Measurements from ENCODE around the gene SLC7A14.

The SLC7A14 gene

GRCh38 chr3:170426240-170426797, 159.6 kb downstream of the SLC7A14 start:
- DNase-seq (ENCODE audit: low spot score) = no peak

- DNase-seq (ENCODE audit: low spot score) = no peak
Observed at GRCh38 chr3:170425491-170426239, 160.2 kb downstream of the SLC7A14 start.

GRCh38 chr3:170424879-170425278, 161.0 kb downstream of the SLC7A14 start:
- no peak for DNase-seq (ENCODE audit: low spot score)

GRCh38 chr3:170423001-170423615, 162.8 kb downstream of the SLC7A14 start:
- DNase-seq (ENCODE audit: low spot score) = no peak

- DNase-seq (ENCODE audit: low spot score) = no peak
Observed at GRCh38 chr3:170421758-170422157, 164.1 kb downstream of the SLC7A14 start.

DNA sequence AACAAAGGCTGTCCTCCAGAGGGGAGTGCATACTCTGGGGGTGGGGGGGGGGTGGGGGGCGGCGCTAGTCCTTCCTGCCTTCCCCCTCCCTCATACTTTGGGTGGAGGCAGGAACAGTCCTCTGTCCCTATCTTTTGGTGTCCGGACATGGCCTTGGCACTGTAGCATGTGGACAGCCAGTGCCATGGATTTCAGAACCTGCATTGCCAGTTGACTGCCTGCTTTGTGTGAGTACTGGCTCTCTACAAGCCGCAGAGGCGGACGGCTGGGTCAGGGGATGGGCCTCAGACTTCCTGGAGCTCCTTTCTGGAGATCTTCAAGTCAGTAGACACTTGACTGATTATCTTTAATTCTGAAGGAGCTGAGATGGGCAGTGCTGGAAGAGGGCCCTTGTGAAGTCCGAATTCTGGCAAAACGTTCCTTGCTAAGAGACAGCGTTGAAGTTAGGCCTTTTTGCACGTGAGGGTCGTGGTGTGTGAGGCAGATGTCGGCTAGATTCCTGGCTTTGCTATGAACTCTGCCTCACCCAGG, 164.7 kb downstream of the SLC7A14 start:
- no peak for DNase-seq (ENCODE audit: low spot score)

DNA sequence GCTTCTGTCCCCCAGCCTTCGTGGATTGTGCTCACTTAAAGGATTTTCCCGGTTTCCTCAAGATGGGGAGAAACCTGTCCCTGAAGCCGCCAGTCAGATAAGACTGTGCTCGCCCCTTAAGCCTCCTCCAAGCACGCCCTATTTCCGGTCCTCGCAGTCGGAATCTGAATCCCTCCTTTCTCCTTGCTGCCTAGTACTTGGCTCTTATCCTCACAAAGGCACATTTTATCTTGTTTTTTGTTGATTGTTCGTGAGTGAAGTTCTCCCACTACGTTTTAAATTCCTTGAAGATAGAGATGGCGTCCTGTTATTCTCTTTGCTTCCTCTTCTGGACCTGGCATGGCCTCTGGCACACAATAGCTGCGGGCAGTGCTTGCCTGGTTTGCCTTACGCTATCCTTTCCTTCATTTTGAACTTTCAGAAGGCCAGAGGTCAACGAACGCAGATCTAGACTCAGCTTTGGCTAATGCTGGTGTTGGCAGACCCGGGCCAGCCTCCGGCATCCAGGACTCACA, 165.5 kb downstream of the SLC7A14 start:
- DNase-seq (ENCODE audit: low spot score) = no peak

DNA sequence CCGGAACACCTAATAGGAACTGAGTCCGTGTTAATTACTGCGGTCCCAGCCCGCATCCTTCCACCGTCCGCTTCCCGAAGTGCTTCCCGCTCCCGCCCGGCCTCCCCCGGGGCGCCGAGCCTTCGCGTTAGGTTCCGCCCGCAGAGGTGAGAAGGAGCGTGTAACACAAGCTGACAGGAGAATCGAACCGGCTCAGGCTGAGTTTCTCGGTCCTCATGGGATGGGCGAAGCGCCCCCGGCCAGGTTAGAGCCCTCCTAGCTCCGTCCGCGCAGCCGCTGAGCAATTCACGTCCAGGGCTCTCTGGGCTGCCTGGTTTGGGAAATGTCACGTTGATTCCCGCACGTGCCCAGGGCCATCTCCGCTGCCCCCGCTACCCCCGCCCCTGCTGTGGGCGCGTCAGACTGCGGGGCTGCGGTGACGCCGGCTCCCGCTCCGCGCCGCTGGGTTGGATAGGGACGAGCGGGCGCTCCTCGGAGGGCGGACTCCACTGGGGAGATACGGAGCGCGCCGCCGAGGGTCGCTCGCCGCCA, 166.3 kb downstream of the SLC7A14 start:
- DNase-seq (ENCODE audit: low spot score) = no peak

DNA sequence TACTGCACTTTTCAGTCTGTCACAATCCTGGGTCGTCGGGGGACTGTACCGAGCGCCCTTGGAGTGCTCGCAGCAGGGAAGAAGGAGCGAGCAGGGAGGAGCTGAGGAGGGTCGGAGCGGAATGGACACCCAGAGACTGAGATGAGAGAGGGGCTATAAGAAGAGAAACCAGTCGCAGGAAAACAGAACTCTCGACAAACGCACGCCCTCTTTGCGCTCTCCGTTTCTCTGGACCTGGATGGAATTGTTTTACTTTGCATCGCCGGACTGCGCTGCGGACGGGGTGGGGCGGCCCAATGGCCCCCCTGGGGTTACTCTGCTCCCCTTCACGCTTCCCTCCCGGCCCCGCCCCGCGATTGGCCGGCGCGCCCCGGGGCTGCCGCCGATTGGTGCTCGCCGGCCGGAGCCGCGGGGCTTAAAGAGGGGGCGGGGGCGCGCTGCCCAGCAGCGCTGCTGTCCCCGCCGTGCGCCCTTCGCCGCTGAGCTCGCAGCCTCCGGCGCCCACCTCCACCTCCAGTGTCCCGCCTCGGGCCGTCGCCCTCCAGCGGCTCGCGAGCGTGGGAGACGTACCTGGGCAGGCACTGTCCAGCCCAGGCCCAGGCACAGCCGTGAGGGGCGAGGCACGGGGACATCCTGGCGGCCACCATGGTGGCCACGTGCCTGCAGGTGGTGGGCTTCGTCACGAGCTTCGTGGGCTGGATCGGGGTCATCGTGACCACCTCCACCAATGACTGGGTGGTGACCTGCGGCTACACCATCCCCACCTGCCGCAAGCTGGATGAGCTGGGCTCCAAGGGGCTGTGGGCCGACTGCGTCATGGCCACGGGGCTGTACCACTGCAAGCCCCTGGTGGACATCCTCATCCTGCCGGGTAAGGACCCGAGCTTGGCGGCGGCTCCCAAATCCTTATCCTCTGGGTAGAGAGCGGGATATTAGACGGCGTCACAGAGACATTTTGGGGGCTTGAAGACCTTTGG, 167.2 kb downstream of the SLC7A14 start, which contains the start of gene CLDN11:
TSS of gene CLDN11 (plus strand) at position 447 of the 977 bp plus-strand sequence. CDS start at position 646, 199 bp downstream.
- DNase-seq (ENCODE audit: low spot score) = no peak

DNA sequence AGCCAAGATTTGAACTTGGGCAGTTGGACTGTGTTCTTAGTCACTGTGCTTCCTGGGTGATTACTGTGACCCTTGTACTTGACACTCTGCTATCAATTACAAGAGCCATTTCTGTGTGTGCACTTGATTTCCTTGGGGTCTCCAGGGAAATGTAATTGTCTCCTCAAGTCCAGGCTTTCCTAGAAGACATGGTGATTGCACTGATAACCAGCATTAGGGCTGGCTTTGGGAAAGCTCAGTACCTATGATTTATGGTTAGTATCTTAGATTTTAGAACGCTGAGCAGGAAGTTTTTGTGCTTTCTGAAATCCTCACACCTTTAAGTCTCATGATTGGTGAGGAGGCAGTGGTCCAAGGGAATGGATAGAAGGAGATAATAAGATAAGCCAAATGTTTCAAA, 168.8 kb downstream of the SLC7A14 start:
- DNase-seq (ENCODE audit: low spot score) = no peak

DNA sequence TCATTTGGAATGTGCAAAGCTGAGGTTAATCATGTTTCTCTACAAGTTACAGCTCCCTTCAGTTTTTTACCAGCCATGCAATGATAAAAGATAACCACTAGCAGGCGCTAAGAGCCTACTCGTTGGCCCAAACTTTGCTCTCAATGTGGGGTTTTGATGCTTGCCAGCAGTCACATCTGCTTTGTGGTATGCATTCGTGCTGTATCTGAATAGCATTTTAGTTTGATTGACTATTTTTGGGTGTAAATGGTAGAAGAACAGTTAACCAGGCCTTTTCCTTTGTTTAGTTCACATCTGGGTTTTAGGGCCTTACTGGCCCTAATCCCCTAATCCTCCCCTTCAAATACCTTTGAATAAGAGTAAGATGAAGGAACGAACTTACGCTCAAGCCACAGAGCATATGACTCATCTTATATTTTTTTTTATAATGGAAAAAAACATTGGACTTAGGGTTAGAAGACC, 171.6 kb downstream of the SLC7A14 start:
- DNase-seq (ENCODE audit: low spot score) = peak; percentile 51

- no peak for DNase-seq (ENCODE audit: low spot score)
Observed at GRCh38 chr3:170413291-170413690, 172.6 kb downstream of the SLC7A14 start.

DNA sequence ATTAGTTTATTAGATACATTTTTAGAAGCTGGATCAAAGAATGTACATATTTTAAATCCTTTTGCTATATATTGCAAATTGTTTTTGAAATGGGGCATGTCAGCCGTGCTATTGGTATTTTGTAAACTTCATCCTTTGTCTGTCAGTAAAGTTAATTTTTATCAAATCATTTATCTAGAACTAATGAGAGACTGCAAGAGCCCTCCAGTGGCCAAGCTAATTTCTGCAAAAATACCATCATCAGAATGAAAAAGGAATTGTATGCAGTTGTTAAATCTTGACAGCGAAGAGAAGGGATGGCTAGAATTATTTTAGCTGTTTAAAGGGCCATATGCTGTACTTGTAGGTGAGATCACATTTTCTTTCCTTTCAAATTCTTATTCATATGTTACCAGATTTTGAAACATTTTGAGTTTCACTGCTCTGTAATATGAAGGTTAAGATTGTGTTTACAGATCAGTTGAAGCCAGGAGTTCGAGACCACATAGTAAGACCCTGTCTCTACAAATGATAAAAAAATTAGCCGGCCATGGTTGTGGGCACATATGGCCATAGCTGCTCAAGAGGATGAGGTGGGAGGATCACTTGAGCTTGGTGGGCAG, 175.3 kb downstream of the SLC7A14 start:
- peak; percentile 12 for DNase-seq (ENCODE audit: low spot score)
